HepG2 (cell line): ENCODE data around the gene S100A13. TPM values are rescaled to one million over a fixed set of nuclear protein-coding genes. Genes with fewer than 3 reads are reported as not detected.

Experiments
- AKAP8 ChIP-seq: sonication (generic); formaldehyde crosslinking; IDR thresholded peaks from 2 replicates; pipeline ENCODE4 v1.5.1; 2020; ENCODE audit warnings: mild to moderate bottlenecking, missing genetic modification reagents
- ELF1 ChIP-seq: sonication (generic); formaldehyde crosslinking; IDR thresholded peaks from 2 replicates; pipeline ENCODE4 v1.4.0; 2020; ENCODE audit warnings: missing genetic modification reagents
- ETV5 ChIP-seq: IDR thresholded peaks from 2 replicates; pipeline ENCODE4 v1.6.1; 2018; ENCODE audit warnings: missing biosample characterization, missing genetic modification reagents, inconsistent platforms, borderline replicate concordance
- GATA4 ChIP-seq: sonication (generic); IDR thresholded peaks from 2 replicates; pipeline ENCODE4 v1.6.1; 2016; ENCODE audit warnings: antibody characterized with exemption, low read depth, borderline replicate concordance
- IRX3 ChIP-seq: sonication (generic); formaldehyde crosslinking; IDR thresholded peaks from 2 replicates; pipeline ENCODE4 v1.8.1; 2023; ENCODE audit warnings: mild to moderate bottlenecking, low read depth, missing genetic modification reagents, borderline replicate concordance
- KLF13 ChIP-seq: sonication (generic); formaldehyde crosslinking; IDR thresholded peaks from 2 replicates; pipeline ENCODE4 v1.4.0; 2020; ENCODE audit warnings: mild to moderate bottlenecking, missing genetic modification reagents
- MAF1 ChIP-seq: sonication (generic); formaldehyde crosslinking; IDR thresholded peaks from 2 replicates; pipeline ENCODE4 v1.5.0; 2020; ENCODE audit warnings: missing genetic modification reagents, borderline replicate concordance
- NAIF1 ChIP-seq: sonication (generic); formaldehyde crosslinking; IDR thresholded peaks from 2 replicates; pipeline ENCODE4 v1.5.0; 2020; ENCODE audit warnings: mild to moderate bottlenecking, missing genetic modification reagents, borderline replicate concordance
- NFIB ChIP-seq: sonication (generic); formaldehyde crosslinking; IDR thresholded peaks from 2 replicates; pipeline ENCODE4 v1.9.0; 2021; ENCODE audit warnings: missing genetic modification reagents, mild to moderate bottlenecking, borderline replicate concordance
- RFX1 ChIP-seq: fragments of 450-650 bp; IDR thresholded peaks from 2 replicates; pipeline ENCODE4 v1.6.1; 2017
- RFXAP ChIP-seq: sonication (generic); formaldehyde crosslinking; IDR thresholded peaks from 2 replicates; pipeline ENCODE4 v1.4.0; 2020; ENCODE audit warnings: missing genetic modification reagents, borderline replicate concordance
- ZBTB3 ChIP-seq: sonication (generic); formaldehyde crosslinking; IDR thresholded peaks from 2 replicates; pipeline ENCODE4 v1.4.0; 2020; ENCODE audit warnings: low read depth, mild to moderate bottlenecking, moderate library complexity, missing genetic modification reagents, borderline replicate concordance
- ZFY ChIP-seq: sonication (generic); formaldehyde crosslinking; IDR thresholded peaks from 2 replicates; pipeline ENCODE4 v1.4.0; 2020; ENCODE audit warnings: missing genetic modification reagents
- ZNF34 ChIP-seq: sonication (generic); formaldehyde crosslinking; IDR thresholded peaks from 2 replicates; pipeline ENCODE4 v1.4.0; 2020; ENCODE audit warnings: mild to moderate bottlenecking, missing genetic modification reagents, borderline replicate concordance
- ZNF350 ChIP-seq: sonication (generic); formaldehyde crosslinking; IDR thresholded peaks from 2 replicates; pipeline ENCODE4 v1.4.0; 2020; ENCODE audit warnings: mild to moderate bottlenecking, low read depth, missing genetic modification reagents, borderline replicate concordance
- ZNF672 ChIP-seq: sonication (generic); formaldehyde crosslinking; IDR thresholded peaks from 2 replicates; pipeline ENCODE4 v1.8.1; 2022; ENCODE audit warnings: missing genetic modification reagents
- ZNF784 ChIP-seq: sonication (generic); formaldehyde crosslinking; IDR thresholded peaks from 2 replicates; pipeline ENCODE4 v1.5.1; 2020; ENCODE audit warnings: missing genetic modification reagents, mild to moderate bottlenecking, borderline replicate concordance
- ZSCAN22 ChIP-seq: sonication (generic); formaldehyde crosslinking; IDR thresholded peaks from 2 replicates; pipeline ENCODE4 v1.4.0; 2020; ENCODE audit warnings: mild to moderate bottlenecking, missing genetic modification reagents
- polyA plus RNA-seq, 8 experiments: library from polyadenylated mRNA; depleted of rRNA in 3 of 8; stranded (reverse) in 7 of 8; unstranded in 1 of 8; fragments of >200 nt; fragmentation: Illumina TruSeq in 4 of 8; extraction: Trizol in 4 of 8; gene quantifications; 2 replicates each; pipeline versions ENCODE4 v1.2.1 to v1.2.3, GENCODE V29; 2011 to 2016; ENCODE audit warnings: low read depth in 4 of 8, missing spikeins in 1 of 8, mixed read lengths in 1 of 8; ENCODE audit not compliant: insufficient read depth in 1 of 8
- total RNA-seq, 5 experiments: library from RNA; depleted of rRNA; stranded (reverse); fragments of >200 nt; fragmentation: Illumina TruSeq; extraction: Trizol; gene quantifications; 2 replicates each; pipeline ENCODE4 v1.2.3, GENCODE V29; 2016; ENCODE audit warnings: low read depth in 1 of 5
- TF ChIP-seq, protein P1 (sequence below): sonication (generic); formaldehyde crosslinking; IDR thresholded peaks from 2 replicates; pipeline ENCODE4 v1.8.0; 2022; ENCODE audit warnings: missing genetic modification reagents, mild to moderate bottlenecking, borderline replicate concordance
- TF ChIP-seq, protein P2 (sequence below): sonication (generic); formaldehyde crosslinking; IDR thresholded peaks from 2 replicates; pipeline ENCODE4 v1.5.0; 2020; ENCODE audit warnings: mild to moderate bottlenecking, low read depth, missing genetic modification reagents, borderline replicate concordance
- TF ChIP-seq, protein P3 (sequence below): sonication (generic); formaldehyde crosslinking; IDR thresholded peaks from 2 replicates; pipeline ENCODE4 v1.9.0; 2021; ENCODE audit warnings: missing genetic modification reagents, mild to moderate bottlenecking, borderline replicate concordance
- TF ChIP-seq, protein P4 (sequence below): sonication (generic); formaldehyde crosslinking; IDR thresholded peaks from 2 replicates; pipeline ENCODE4 v1.8.0; 2022; ENCODE audit warnings: missing genetic modification reagents, low read depth, mild to moderate bottlenecking, borderline replicate concordance
- TF ChIP-seq, protein P5 (sequence below): fragments of 450-650 bp; IDR thresholded peaks from 2 replicates; pipeline ENCODE4 v1.6.1; 2016

The S100A13 gene
- total and polyA plus RNA-seq, 2 of the 13 experiments (the other 11 are each of a cell fraction or from before 2014, with no cell fraction given), result 89.5 to 172 TPM

- TF ChIP-seq ZSCAN22 (CRISPR knock-in tag) (no peak), KLF13 (no peak), MAF1 (CRISPR knock-in tag) (no peak), NAIF1 (no peak), RFXAP (CRISPR knock-in tag) (no peak; the same call in 1 of the 2 replicates), RFX1 (peak; percentile 7; the same call in 1 of the 2 replicates), ZBTB3 (CRISPR knock-in tag) (no peak; the same call in 1 of the 2 replicates), IRX3 (CRISPR knock-in tag) (no peak), ZNF672 (CRISPR knock-in tag) (no peak), NFIB (CRISPR knock-in tag) (no peak), ETV5 (CRISPR knock-in tag) (peak; percentile 82), ZNF34 (no peak), AKAP8 (CRISPR knock-in tag) (no peak; the same call in 1 of the 2 replicates), ZFY (no peak; the same call in none of the 2 replicates), ELF1 (CRISPR knock-in tag) (0 out of 2 replicates have a peak, but pooled peaks have one; percentile 25), ZNF350 (peak; percentile 36; the same call in 1 of the 2 replicates), GATA4 (no peak), ZNF784 (CRISPR knock-in tag) (no peak)
- TF ChIP-seq, protein P1, sequence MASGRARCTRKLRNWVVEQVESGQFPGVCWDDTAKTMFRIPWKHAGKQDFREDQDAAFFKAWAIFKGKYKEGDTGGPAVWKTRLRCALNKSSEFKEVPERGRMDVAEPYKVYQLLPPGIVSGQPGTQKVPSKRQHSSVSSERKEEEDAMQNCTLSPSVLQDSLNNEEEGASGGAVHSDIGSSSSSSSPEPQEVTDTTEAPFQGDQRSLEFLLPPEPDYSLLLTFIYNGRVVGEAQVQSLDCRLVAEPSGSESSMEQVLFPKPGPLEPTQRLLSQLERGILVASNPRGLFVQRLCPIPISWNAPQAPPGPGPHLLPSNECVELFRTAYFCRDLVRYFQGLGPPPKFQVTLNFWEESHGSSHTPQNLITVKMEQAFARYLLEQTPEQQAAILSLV (CRISPR knock-in tag), result no peak
- TF ChIP-seq, protein P2, sequence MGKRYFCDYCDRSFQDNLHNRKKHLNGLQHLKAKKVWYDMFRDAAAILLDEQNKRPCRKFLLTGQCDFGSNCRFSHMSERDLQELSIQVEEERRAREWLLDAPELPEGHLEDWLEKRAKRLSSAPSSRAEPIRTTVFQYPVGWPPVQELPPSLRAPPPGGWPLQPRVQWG (CRISPR knock-in tag), result no peak
- TF ChIP-seq, protein P3, sequence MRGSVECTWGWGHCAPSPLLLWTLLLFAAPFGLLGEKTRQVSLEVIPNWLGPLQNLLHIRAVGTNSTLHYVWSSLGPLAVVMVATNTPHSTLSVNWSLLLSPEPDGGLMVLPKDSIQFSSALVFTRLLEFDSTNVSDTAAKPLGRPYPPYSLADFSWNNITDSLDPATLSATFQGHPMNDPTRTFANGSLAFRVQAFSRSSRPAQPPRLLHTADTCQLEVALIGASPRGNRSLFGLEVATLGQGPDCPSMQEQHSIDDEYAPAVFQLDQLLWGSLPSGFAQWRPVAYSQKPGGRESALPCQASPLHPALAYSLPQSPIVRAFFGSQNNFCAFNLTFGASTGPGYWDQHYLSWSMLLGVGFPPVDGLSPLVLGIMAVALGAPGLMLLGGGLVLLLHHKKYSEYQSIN (CRISPR knock-in tag), result no peak
- TF ChIP-seq, protein P4, sequence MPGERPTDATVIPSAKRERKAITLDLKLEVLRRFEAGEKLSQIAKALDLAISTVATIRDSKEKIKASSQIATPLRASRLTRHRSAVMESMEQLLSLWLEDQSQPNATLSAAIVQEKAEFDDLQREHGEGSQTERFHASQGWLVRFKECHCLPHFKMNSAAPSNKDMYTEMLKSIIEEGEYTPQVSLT (CRISPR knock-in tag), result 0 out of 2 replicates have a peak, but pooled peaks have one; percentile 65
- TF ChIP-seq, protein P5, sequence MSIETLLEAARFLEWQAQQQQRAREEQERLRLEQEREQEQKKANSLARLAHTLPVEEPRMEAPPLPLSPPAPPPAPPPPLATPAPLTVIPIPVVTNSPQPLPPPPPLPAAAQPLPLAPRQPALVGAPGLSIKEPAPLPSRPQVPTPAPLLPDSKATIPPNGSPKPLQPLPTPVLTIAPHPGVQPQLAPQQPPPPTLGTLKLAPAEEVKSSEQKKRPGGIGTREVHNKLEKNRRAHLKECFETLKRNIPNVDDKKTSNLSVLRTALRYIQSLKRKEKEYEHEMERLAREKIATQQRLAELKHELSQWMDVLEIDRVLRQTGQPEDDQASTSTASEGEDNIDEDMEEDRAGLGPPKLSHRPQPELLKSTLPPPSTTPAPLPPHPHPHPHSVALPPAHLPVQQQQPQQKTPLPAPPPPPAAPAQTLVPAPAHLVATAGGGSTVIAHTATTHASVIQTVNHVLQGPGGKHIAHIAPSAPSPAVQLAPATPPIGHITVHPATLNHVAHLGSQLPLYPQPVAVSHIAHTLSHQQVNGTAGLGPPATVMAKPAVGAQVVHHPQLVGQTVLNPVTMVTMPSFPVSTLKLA, result peak; percentile 7; the same call in 1 of the 2 replicates
These were observed 18.3 kb downstream of the S100A13 start (continued) for GRCh38 chr1:153608742-153609584.
